OCI-LY1 (cell line): ENCODE data around the gene CSTF1.
"Not testable (repeated sequence)": the region's sequence is repeated elsewhere in the genome, so short reads cannot be mapped to it uniquely, and the experiment has no call there.

ENCODE experiments used
- H2AFZ ChIP-seq: fragments of 200-600 bp; sonication (generic), shearing (Covaris generic); 2 replicates; pipeline ENCODE4 v1.6.0; 2014; ENCODE audit warnings: antibody characterized with exemption, mild to moderate bottlenecking, low read length
- H3F3A ChIP-seq: fragments of 200-600 bp; sonication (generic), shearing (Covaris generic); 2 replicates; pipeline ENCODE4 v1.6.0; 2014; ENCODE audit warnings: mild to moderate bottlenecking, antibody characterized with exemption, low read length, moderate library complexity; ENCODE audit not compliant: insufficient read depth
- H3K27ac ChIP-seq: fragments of 200-600 bp; sonication (generic); 2 replicates; pipeline ENCODE4 v1.5.1; 2014; ENCODE audit warnings: low read length, mixed run types, mild to moderate bottlenecking, low read depth; ENCODE audit not compliant: poor library complexity, severe bottlenecking
- H3K27me3 ChIP-seq: fragments of 200-600 bp; sonication (generic); 2 replicates; pipeline ENCODE4 v1.6.0; 2014; ENCODE audit warnings: antibody characterized with exemption, mild to moderate bottlenecking, low read length, moderate library complexity; ENCODE audit not compliant: insufficient read depth
- H3K36me3 ChIP-seq: fragments of 200-600 bp; sonication (generic); 2 replicates; pipeline ENCODE4 v1.6.1; 2014; ENCODE audit warnings: mild to moderate bottlenecking, antibody characterized with exemption, low read length, moderate library complexity, mixed read lengths; ENCODE audit not compliant: insufficient read depth
- H3K4me1 ChIP-seq: fragments of 200-600 bp; sonication (generic); 2 replicates; pipeline ENCODE4 v1.5.1; 2014; ENCODE audit warnings: mild to moderate bottlenecking, low read length, moderate library complexity; ENCODE audit not compliant: insufficient read depth, severe bottlenecking
- H3K4me2 ChIP-seq: fragments of 200-600 bp; sonication (generic), shearing (Covaris generic); 2 replicates; pipeline ENCODE4 v1.6.1; 2014; ENCODE audit warnings: low read length
- H3K4me3 ChIP-seq: fragments of 200-600 bp; sonication (generic); 2 replicates; pipeline ENCODE4 v1.5.1; 2014; ENCODE audit warnings: low read length, low read depth, mild to moderate bottlenecking, mixed read lengths; ENCODE audit not compliant: poor library complexity, severe bottlenecking
- H3K79me2 ChIP-seq: fragments of 200-600 bp; shearing (Covaris generic); 2 replicates; pipeline ENCODE4 v1.6.1; 2016; ENCODE audit warnings: mixed run types, low read length, mixed read lengths; ENCODE audit not compliant: insufficient read depth
- H3K9ac ChIP-seq: fragments of 200-600 bp; sonication (generic), shearing (Covaris generic); 2 replicates; pipeline ENCODE4 v1.6.1; 2014; ENCODE audit warnings: mild to moderate bottlenecking, low read length, mixed read lengths
- H3K9me2 ChIP-seq: fragments of 200-600 bp; sonication (generic), shearing (Covaris generic); 2 replicates; pipeline ENCODE4 v1.6.1; 2014; ENCODE audit warnings: low read depth, mild to moderate bottlenecking, low read length, mixed read lengths
- H3K9me3 ChIP-seq: fragments of 200-600 bp; shearing (Covaris generic); 2 replicates; pipeline ENCODE4 v1.6.1; 2014; ENCODE audit warnings: low read length, mixed read lengths
- H4K20me1 ChIP-seq: fragments of 200-600 bp; sonication (generic), shearing (Covaris generic); 2 replicates; pipeline ENCODE4 v1.6.0; 2016; ENCODE audit warnings: mild to moderate bottlenecking, low read length; ENCODE audit not compliant: insufficient read depth
- CTCF ChIP-seq: fragments of 200-600 bp; sonication (generic), shearing (Covaris generic); IDR thresholded peaks from 2 replicates; pipeline ENCODE4 v1.5.1; 2017; ENCODE audit warnings: mild to moderate bottlenecking, antibody characterized with exemption, low read length, moderate library complexity, mixed read lengths
- EZH2 ChIP-seq: fragments of 200-600 bp; sonication (generic), shearing (Covaris generic); IDR thresholded peaks from 2 replicates; pipeline ENCODE4 v1.8.0; 2017; ENCODE audit warnings: borderline replicate concordance, mixed run types, mild to moderate bottlenecking, antibody characterized with exemption, low read length, moderate library complexity, mixed read lengths

The CSTF1 gene

DNA sequence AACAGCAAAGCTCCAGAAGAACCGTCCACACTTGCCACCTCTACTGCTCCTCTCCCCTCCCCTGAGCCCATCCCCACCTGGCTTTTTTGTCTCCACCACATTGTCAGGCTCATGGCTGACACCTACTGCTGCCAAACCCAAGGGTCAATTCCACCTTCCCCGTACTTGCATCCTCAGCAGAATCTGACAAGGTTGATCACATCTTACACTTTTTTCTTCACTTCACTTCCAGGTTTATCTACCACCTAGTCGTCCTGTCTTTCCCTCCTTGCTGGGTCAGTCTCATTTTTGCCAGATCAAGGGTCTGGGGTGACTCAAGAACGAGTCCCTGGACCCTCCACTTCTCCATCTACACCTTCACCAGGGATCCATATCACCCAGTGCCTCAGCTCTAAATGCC lies 3.6 kb upstream of the CSTF1 start:
- peaks cover 69% of the 10 kb centered on the region for H3K36me3 ChIP-seq
- no peak overlapping the region for H3K4me2 ChIP-seq
- no peak overlapping the region for H3K9ac ChIP-seq

DNA sequence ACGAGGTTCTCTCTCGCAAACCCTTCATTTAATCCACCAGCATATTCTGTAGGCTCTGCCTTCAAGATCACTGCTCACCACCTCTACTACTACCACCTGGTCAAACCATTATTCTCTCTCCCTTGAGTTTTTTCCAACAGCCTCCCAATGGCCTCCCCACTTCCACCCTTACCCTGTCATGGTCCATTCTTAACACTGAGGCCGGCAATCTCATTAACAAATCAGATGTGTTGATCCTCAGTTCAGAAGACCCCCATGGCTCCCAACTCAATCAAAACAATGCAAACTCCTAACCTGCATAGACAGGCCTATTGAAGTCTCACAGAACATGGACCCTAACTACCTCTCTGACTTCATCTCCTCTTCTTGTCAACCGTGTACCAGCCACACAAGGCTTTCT lies 2.6 kb upstream of the CSTF1 start:
- Histone ChIP-seq H3K27me3 (no peaks in the 10 kb centered on the region), H3K36me3 (peaks cover 64% of the 10 kb centered on the region), H3K4me3 (no peak overlapping the region), H3K9me2 (no peaks in the 10 kb centered on the region), H3K9ac (no peak overlapping the region), H3F3A (no peaks in the 10 kb centered on the region), H4K20me1 (no peaks in the 10 kb centered on the region), H2AFZ (no peak overlapping the region), H3K9me3 (no peaks in the 10 kb centered on the region), H3K79me2 (peaks cover 51% of the 10 kb centered on the region), H3K4me2 (no peak overlapping the region; the same call in 1 of the 2 replicates), H3K4me1 (peaks cover 29% of the 10 kb centered on the region), H3K27ac (no peak overlapping the region)
- TF ChIP-seq EZH2 (no peak), CTCF (no peak)

More for the DNA sequence above, 3.6 kb upstream of the CSTF1 start:
- no peak overlapping the region for H3K4me3 ChIP-seq
- H4K20me1 ChIP-seq: no peaks in the 10 kb centered on the region
- TF ChIP-seq CTCF (no peak), EZH2 (no peak)
- H3K27ac ChIP-seq: no peak overlapping the region
- no peaks in the 10 kb centered on the region for H3K27me3 ChIP-seq
- H3F3A ChIP-seq: no peaks in the 10 kb centered on the region
- H3K4me1 ChIP-seq: peaks cover 21% of the 10 kb centered on the region
- no peak overlapping the region for H2AFZ ChIP-seq
- no peaks in the 10 kb centered on the region for H3K9me2 ChIP-seq
- H3K79me2 ChIP-seq: peaks cover 43% of the 10 kb centered on the region
- H3K9me3 ChIP-seq: no peaks in the 10 kb centered on the region

DNA sequence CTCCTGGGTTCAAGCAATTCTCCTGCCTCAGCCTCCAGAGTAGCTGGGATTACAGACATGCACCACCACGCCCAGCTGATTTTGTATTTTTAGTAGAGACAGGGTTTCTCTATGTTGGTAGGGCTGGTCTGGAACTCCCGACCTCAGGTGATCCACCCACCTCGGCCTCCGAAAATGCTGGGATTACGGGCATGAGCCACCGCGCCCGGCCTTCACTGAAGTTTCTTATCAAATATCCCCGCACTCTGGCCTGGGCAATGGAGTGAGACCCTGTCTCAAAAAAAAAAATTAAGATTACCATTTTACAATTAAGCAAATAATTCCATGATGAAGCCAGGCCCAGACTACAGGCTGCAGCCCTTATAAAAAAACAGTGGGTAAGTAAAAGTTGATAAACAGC lies 2.0 kb upstream of the CSTF1 start:
- peaks cover 65% of the 10 kb centered on the region for H3K36me3 ChIP-seq
- H4K20me1 ChIP-seq: not testable (repeated sequence)

GRCh38 chr20:56391037-56391436 lies 1.4 kb upstream of the CSTF1 start:
- H3K4me3 ChIP-seq: peak overlapping the region; percentile 94
- H3F3A ChIP-seq: no peaks in the 10 kb centered on the region
- TF ChIP-seq CTCF: no peak
- no peak for TF ChIP-seq EZH2
- no peaks in the 10 kb centered on the region for H3K9me2 ChIP-seq
- H3K9me3 ChIP-seq: no peaks in the 10 kb centered on the region
- H3K36me3 ChIP-seq: peaks cover 65% of the 10 kb centered on the region
- H3K27me3 ChIP-seq: no peaks in the 10 kb centered on the region
- H3K4me2 ChIP-seq: peak overlapping the region; percentile 94
- peaks cover 29% of the 10 kb centered on the region for H3K4me1 ChIP-seq
- no peak overlapping the region for H2AFZ ChIP-seq
- H3K79me2 ChIP-seq: peaks cover 53% of the 10 kb centered on the region
- peak overlapping the region; percentile 88 for H3K27ac ChIP-seq
- H4K20me1 ChIP-seq: no peaks in the 10 kb centered on the region
- peak overlapping the region; percentile 95 for H3K9ac ChIP-seq

More for the DNA sequence above, 2.0 kb upstream of the CSTF1 start:
- H2AFZ ChIP-seq, H3K27me3 ChIP-seq, H3K9me3 ChIP-seq, H3F3A ChIP-seq, H3K27ac ChIP-seq, H3K9me2 ChIP-seq: not testable (repeated sequence)
- H3K4me1 ChIP-seq: peaks cover 29% of the 10 kb centered on the region
- peak overlapping the region; percentile 94 for H3K4me3 ChIP-seq
- H3K79me2 ChIP-seq: peaks cover 53% of the 10 kb centered on the region
- peak overlapping the region; percentile 94 for H3K4me2 ChIP-seq
- H3K9ac ChIP-seq: peak overlapping the region; percentile 95; the same call in 1 of the 2 replicates
